GM12874 (cell line): ENCODE measurements around the gene TSPAN3.

Experiments used
- TF ChIP-seq, protein P1 (sequence below): IDR thresholded peaks from 2 replicates; pipeline ENCODE4 v1.5.1; 2011; ENCODE audit warnings: low read depth, mild to moderate bottlenecking, control low read depth, low read length, moderate library complexity; ENCODE audit not compliant: insufficient read depth

TSPAN3 gene

DNA sequence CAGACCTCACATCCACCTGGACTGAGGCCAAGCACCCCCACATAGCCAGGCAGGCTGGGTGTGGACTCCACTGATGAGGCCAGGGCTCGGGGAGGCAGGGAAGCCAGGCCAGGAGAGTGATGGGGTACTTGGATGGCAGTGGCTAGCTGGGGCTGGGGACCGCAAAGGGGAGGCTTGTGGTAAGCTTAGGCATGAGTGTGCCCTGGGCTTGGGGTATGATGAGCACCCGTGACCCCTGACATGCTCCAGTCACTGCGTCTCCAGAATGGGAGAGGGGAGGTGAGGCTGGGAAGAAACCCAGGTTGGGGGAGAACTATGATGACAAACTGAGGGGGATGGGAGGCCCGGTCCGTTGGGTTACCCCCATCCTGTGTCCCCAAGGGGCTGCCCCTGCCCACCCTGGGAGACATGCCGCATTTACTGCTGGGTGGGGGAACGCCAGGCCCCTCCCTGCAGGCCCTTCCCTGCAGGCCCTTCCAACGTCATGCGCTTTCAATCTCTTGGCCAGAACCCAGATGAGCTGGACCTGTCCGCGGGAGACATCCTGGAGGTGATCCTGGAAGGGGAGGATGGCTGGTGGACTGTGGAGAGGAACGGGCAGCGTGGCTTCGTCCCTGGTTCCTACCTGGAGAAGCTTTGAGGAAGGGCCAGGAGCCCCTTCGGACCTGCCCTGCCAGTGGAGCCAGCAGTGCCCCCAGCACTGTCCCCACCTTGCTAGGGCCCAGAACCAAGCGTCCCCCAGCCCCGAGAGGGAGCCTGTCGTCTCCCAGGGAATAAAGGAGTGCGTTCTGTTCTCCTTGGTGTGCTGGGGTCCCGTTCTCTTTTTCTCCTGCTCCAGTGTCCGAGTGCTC lies 34.1 kb downstream of the TSPAN3 start:
- TF ChIP-seq, protein P1, sequence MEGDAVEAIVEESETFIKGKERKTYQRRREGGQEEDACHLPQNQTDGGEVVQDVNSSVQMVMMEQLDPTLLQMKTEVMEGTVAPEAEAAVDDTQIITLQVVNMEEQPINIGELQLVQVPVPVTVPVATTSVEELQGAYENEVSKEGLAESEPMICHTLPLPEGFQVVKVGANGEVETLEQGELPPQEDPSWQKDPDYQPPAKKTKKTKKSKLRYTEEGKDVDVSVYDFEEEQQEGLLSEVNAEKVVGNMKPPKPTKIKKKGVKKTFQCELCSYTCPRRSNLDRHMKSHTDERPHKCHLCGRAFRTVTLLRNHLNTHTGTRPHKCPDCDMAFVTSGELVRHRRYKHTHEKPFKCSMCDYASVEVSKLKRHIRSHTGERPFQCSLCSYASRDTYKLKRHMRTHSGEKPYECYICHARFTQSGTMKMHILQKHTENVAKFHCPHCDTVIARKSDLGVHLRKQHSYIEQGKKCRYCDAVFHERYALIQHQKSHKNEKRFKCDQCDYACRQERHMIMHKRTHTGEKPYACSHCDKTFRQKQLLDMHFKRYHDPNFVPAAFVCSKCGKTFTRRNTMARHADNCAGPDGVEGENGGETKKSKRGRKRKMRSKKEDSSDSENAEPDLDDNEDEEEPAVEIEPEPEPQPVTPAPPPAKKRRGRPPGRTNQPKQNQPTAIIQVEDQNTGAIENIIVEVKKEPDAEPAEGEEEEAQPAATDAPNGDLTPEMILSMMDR: no peak

DNA sequence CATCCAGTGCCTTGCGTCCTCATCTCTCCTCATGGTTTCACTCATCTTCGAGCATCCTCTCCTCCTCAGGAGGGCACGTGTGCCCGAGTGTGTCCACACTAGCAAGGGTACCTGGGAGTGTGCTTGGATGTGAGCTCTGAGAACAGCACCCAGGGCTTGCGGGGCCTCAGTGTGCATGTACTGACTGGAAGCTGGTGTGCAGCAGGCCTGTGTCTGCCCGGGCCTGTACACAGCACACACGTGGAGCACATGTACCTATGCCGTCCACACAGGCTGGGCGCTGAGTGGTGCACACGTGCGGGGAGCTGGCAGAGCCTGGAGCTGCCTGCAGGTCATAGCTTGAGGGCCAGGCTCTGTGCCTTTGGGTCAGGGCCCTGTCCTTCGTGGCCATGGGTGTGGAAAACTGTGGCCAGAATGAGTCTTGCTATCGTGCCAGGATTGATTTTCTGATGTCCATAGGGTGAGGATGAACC lies 34.9 kb downstream of the TSPAN3 start:
- TF ChIP-seq, protein P1: no peak

DNA sequence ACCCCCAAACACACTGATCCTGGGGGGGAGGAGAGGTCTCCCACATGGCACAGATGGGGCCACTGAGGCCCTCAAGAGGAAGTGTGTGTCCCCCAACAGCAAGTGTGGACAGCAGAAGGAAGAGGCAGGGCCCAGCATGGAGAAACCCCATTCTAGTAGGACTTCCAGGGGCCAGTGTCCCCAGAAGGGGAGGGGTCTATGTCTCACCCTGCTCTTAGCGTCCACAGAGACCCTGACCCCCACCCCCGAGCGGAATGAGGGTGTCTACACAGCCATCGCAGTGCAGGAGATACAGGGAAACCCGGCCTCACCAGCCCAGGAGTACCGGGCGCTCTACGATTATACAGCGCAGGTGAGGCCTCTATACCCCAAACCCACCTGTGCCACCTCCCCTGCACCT lies 35.3 kb downstream of the TSPAN3 start:
- TF ChIP-seq, protein P1: no peak

DNA sequence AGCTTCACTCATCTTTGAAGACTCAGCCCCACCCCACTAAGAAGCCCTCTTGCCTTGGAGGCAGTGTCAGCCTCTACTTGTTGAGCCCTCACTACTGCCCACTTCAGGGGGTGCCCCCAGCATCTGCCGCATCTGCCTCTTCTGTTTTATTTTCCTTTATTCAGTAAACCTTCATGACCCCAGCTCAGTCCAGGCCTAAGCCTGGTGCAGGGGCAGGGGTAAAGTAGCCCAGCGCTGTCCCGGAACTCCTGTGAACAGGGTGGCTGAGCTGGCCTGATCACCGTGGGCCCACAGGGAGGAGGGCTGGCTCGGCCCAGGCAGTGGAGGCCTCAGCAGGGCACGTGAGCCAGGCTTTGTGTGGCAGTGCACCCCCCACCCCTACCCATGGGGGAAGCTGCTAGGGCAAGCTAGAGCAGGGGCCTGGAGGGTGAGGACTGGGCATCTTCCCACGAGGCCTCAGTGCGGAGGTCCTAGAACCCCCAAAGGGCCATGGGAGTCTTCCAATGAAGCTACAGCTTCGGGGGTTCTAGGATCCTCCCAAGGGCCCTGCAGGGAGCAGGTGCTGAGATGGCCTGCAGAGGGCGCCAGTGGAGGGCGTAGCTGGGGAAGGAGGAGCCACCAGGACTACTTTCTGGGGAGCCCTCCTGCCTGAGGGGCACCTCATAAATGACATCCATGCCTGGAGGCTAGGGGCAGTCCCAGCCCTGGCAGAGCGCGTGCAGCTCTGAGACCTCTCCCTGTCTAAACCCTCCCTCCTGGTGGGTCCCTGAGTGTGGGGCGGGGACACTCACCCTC lies 36.0 kb downstream of the TSPAN3 start:
- TF ChIP-seq, protein P1: peak; percentile 73

DNA sequence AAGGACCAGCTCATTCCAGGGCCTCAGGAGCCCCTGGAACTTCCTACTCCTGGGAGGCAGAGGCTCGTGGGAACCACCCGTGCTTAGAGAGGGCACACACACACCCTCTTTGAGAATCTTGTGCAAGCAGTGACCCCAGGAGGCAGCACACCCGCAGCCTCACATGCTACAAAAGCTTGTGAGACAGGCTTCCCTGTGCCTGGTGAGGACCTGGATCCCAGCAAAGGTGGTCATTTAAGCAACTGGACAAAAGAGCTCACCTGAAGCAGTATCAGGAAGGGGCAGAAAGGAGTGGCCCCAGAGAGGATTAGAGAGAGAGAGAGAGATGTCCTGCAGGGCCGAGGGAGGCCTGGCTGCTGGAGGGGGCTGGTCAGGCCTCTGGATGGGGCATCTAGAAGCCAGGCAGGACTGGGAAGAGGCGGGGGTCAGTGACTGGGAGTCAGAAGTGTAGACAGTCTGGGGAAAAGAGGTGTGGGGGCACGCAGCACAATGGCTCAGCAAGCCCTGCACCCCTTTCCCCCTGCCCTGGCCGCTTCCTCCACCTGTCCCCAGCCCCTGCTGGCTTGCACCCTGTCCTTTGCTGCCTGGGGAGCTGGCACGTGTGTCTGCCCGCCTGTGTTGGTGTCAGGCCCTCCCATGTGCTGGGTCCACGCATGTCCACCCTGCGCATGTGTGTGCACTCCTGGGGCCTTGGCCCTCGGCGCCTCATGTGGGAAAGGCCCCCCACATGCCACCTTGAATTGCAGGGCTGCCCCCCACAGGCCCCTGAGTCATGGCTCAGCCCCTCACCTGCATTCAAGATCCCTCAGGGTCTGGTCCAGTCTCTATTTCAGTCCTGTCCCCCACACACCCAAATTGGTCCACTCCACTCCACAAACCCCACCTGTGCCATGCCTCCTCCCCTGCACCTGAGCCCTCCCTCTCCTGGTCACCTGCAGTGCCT lies 36.9 kb downstream of the TSPAN3 start:
- TF ChIP-seq, protein P1: no peak

DNA sequence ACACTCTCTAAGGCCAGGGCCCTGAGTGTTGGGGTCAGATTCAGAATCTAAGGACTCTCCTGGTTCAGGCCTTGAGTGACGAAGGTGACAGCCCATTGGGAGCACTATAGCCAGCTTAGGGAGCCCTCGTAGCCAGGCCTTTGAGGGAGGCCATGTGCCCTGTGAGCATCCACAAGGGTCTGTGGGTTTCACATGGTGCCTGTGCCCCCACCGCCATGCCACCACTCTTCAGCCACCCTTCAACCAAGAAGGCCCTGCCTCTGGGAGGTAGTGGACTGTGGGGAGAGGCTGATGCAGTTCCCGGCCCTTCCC lies 37.5 kb downstream of the TSPAN3 start:
- TF ChIP-seq, protein P1: no peak
